Epithelial cell of prostate (primary cell): ENCODE data around the gene GNG12.

Source experiments
- DNase-seq: peaks from one replicate; pipeline ENCODE4 v3.0.0-alpha.2; 2011; ENCODE audit warnings: low read depth, low spot score
- H3K27ac ChIP-seq: fragments of 450-650 bp; 2 replicates; pipeline ENCODE4 v1.5.1; 2017; ENCODE audit warnings: mild to moderate bottlenecking

The GNG12 gene

GRCh38 chr1:67832737-67833601 lies at the start of gene GNG12:
TSS of gene GNG12 (minus strand) at chr1:67833467. CDS start at chr1:67707686, 125,781 bp downstream.
- no peak for DNase-seq
- H3K27ac ChIP-seq: peak within 1 kb of the TSS; percentile 83

- DNase-seq: no peak
Observed at GRCh38 chr1:67882196-67882958, 49.1 kb upstream of the GNG12 start.

GRCh38 chr1:67880056-67880601 lies 46.9 kb upstream of the GNG12 start:
- H3K27ac ChIP-seq: no peak overlapping the region
- no peak for DNase-seq

More at GRCh38 chr1:67882196-67882958, 49.1 kb upstream of the GNG12 start:
- H3K27ac ChIP-seq: no peak overlapping the region

DNA sequence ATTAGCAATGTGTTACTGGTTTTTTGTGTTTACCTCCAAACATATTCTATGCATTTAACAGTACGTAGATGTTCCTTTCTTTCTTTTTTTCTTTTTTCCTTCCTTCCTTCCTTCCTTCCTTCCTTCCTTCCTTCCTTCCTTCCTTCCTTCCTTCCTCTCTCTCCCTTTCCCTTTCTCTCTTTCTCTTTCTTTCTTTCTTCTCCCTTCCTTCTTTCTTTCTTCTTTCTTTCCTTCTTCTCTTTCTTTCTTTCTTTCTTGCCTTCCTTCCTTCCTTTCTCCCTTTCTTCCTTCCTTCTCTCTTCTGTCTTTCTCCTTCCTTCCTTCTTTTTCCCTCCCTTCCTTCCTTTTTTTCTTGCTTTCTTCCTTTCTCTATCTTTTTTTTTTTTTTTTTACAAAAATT lies 46.2 kb upstream of the GNG12 start:
- H3K27ac ChIP-seq: no peak overlapping the region
- no peak for DNase-seq

GRCh38 chr1:67874501-67875111 lies 41.3 kb upstream of the GNG12 start:
- H3K27ac ChIP-seq: no peak overlapping the region
- DNase-seq: no peak

DNA sequence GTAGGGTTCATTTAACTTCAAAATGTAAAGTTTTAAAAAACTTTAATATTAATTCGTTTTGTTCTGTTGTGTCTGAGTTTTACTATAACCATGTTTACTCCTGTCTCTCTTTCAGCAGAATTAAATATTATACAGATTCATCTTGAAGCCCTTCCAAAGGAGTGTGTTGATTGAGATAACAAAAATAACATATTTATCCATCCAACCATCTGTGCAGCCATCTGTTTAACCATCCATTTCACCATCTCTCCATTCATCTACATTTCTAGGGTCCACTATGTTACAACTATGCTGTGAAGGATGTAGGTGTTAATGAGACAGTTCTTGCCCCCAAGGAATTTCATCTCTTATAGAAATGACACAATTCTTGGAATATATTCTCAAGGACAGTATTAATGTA lies 36.0 kb upstream of the GNG12 start:
- no peak for DNase-seq
- H3K27ac ChIP-seq: no peak overlapping the region

DNA sequence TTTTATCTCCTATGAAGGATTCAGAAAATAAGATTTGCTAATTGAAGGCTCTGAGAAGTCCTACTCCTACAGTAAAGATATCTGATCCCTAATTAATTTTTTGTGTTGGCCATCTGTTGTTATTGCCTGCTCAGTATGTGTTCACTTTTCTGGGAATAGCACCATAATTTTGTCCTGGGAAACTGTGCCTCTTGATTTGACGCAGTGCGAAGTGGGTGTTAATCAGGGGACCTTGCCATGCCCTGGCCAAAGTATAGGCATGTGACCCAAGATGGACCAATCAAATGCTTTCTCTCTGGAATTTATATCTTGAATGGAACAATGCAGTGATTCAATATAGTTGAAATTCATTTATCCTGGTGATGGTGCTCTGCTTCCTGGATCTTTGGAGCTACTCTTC lies 30.4 kb upstream of the GNG12 start:
- no peak for DNase-seq
- H3K27ac ChIP-seq: no peak overlapping the region

DNA sequence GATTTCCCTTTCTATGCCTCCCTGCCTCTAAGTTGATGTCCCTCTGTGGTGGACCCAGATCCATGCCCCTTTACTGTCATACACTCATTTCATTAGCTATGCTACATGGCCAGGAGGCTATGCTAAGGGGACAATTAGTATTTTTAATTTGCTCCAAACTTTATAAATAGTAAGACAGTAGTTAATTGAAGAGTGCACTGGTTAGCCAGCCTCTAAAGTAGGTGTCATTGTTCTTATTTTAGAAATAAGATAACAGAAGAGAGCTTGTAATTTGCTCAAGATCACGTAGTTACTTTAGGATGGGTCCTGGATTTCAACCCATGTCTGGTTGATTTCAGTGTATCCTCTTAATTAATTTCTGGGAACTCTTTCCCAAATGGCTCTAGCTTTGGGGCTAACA lies 29.4 kb upstream of the GNG12 start:
- no peak overlapping the region for H3K27ac ChIP-seq
- DNase-seq: no peak

GRCh38 chr1:67861856-67862516 lies 28.7 kb upstream of the GNG12 start:
- H3K27ac ChIP-seq: no peak overlapping the region
- DNase-seq: no peak

DNA sequence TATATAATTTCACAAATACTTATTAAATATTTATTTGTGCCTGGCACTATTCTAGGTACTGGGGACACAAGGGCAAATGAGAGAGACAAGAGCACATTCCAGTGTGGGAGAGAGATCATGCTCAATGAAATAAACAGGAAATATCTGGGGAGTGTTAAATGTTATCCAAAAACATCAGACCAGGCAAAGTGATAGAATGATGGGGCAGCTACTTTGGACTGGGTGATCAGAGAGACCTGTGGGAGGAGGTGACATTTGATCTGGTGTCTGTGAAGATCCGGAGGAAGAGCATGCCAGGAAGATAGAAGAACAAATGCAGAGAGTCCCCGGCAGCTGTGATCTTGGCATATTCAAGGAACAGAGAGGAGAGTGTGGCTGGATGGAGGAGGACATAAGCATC lies 27.5 kb upstream of the GNG12 start:
- no peak for DNase-seq
- H3K27ac ChIP-seq: no peak overlapping the region

- no peak for DNase-seq
- no peak overlapping the region for H3K27ac ChIP-seq
Observed at GRCh38 chr1:67856921-67857320, 23.7 kb upstream of the GNG12 start.

GRCh38 chr1:67855961-67856360 lies 22.7 kb upstream of the GNG12 start:
- H3K27ac ChIP-seq: no peak overlapping the region
- DNase-seq: no peak

DNA sequence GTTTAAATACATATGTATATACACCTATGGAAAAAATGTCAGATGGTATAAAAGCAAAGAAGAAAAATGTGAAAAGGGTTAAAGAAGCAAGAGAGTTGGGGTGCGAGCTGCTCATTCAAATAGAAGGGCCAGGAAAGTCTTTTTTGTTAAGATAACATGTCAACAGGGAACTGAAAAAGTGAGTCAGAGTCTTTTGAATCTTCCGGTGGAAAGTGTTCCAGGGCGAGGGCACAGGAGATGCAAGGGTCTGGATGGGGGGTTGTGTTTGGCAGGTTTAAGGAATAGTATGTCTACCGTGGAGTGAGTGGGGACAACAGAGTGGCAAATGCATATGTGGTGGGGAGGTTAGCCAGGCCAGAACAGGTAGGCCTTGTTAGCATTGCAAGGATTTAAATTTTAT lies 22.2 kb upstream of the GNG12 start:
- no peak overlapping the region for H3K27ac ChIP-seq
- DNase-seq: no peak

GRCh38 chr1:67853704-67854103 lies 20.4 kb upstream of the GNG12 start:
- no peak overlapping the region for H3K27ac ChIP-seq
- DNase-seq: no peak

DNA sequence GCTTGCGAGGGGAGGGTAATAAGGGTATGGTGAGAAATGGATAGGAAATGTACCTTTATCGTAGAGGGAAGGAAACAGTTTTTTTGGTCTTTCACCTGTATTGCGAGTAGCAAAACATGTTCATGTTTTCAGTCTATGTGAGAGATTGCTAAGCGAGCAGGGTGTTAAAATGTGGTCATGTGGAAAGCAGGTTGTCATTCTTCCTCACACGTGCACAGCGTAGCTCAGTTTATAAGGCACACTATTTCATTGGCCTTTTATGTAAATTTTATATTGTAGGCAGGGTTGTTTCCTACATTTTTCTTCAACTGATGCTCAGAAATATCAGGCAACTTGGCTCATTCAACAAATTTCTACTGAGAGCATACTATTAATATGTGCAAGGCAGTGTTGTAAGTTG lies 18.5 kb upstream of the GNG12 start:
- H3K27ac ChIP-seq: no peak overlapping the region
- no peak for DNase-seq

GRCh38 chr1:67850611-67851075 lies 17.4 kb upstream of the GNG12 start:
- peak; percentile 76 for DNase-seq
- peak overlapping the region; percentile 42 for H3K27ac ChIP-seq

DNA sequence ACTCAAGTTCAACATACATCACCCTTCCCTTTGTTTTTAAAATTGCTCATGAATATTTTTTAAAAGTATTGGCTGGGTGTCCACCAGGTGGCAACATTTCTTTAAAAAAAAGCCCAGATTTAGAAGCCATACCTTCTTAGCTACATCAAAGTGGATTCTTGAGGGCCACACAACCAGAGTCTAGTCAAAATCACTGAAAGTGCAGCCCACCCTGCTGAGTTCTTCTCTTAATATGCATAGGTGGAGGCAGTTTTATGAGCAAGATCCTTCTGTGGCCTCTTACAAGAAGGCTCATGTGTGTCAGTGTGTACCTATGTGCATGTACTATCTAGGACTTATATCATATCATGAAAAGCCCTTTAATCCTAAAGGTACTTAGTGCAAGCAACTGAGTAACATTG lies 16.9 kb upstream of the GNG12 start:
- DNase-seq: no peak
- H3K27ac ChIP-seq: peak overlapping the region; percentile 42

DNA sequence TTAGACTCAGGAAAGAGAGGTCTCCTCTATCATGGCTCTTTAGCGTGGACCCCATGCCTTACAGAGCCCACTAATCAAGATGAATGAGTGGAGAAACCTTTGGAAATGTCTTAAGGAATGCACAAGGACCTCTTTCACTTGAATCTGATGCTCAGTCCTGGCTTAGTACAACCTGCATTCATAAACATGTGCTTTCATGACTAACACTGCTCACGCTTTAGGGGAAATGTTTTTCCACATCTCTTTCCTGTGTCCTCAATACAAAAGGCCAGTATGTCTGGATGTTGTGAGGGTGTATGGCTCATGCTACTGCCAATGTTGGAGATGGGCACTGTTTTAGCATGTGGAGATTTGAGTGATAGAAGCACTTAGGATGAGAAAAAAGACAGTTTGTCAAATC lies 14.2 kb upstream of the GNG12 start:
- DNase-seq: no peak
- H3K27ac ChIP-seq: peak overlapping the region; percentile 41

- peak overlapping the region; percentile 41 for H3K27ac ChIP-seq
- DNase-seq: peak; percentile 82
Observed at GRCh38 chr1:67846538-67846937, 13.3 kb upstream of the GNG12 start.

- no peak for DNase-seq
Observed at GRCh38 chr1:67844988-67845387, 11.7 kb upstream of the GNG12 start.

More at GRCh38 chr1:67844988-67845387, 11.7 kb upstream of the GNG12 start:
- no peak overlapping the region for H3K27ac ChIP-seq
